GM12892 (cell line): ENCODE results near the gene LPCAT3.

Experiments used
- POLR2A ChIP-seq: IDR thresholded peaks from 2 replicates; pipeline ENCODE4 v1.6.1; 2011; ENCODE audit warnings: low read depth, low read length, control low read depth
- POLR2AphosphoS5 ChIP-seq: IDR thresholded peaks from 2 replicates; pipeline ENCODE4 v1.6.1; 2011; ENCODE audit warnings: low read depth, low read length, control low read depth

GRCh38 chr12:6964605-6965025 lies 53.7 kb downstream of the LPCAT3 start:
- TF ChIP-seq POLR2A = no peak
- no peak for TF ChIP-seq POLR2AphosphoS5
